ENCODE measurements around the gene SSBP3. TPM values are rescaled to one million over a fixed set of nuclear protein-coding genes. Genes with fewer than 3 reads are reported as not detected.

Gene SSBP3
- total and polyA plus RNA-seq, 4 donors = 7.7 to 24.7 (median 17.3) TPM

DNA sequence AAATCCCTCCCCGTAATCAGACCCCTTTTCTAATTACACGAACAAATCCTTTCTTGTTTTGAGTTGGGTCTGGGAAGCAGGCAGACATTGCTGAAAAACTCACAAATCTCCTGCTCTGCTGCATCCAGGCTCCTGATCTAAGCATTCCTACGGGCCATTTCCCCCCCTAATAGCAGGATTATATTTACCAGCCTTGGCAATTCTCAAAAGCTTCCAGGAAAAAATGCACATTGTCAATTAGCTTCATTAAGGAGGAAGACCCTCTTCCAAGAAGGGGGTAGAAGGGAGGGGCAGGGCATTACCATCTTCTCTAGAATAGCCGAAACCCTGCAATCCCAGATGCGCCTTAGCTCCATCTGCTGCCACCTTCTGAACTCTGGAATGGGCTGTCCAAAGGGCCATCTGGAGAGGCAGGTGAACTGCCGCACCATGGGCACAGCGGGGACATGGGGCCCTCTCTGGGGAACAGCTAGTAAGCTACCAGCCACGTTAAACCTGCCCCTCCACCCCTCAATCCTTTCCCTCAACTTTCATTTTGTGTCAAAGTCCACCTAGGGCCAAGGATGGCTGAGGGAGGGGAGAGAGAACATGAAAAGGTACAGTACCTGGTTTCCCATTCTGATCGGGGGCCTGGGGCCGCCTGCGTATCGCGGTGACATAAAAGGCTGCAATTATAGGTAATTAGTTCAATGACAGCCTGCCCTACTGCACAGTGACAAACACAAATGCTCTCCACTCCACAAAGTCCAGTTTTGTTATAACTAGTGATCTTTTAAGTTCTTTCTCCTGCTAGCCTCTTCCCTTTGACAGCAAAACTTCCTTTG lies 149.5 kb downstream of the SSBP3 start:
- no peak for DNase-seq (ENCODE audit: low spot score)
- no peaks in the 10 kb centered on the region for H3K27me3 ChIP-seq (ENCODE audit: control insufficient read depth in 4 of 4, insufficient read depth in 4 of 4, low read length in 3 of 4)
- WGBS = 87% methylated on average over 13 of the region's 13 CpGs
- no peaks in the 10 kb centered on the region for H3K9me3 ChIP-seq (ENCODE audit: control insufficient read depth in 4 of 4, low read length in 3 of 4)
- H3K4me1 ChIP-seq (ENCODE audit: control insufficient read depth in 4 of 4, insufficient read depth in 4 of 4, low read length in 3 of 4) = no peaks in the 10 kb centered on the region
- no peak overlapping the region for H3K4me3 ChIP-seq (ENCODE audit: low read depth in 1 of 3, low read length in 3 of 3)
- no peak overlapping the region for H3K27ac ChIP-seq (ENCODE audit: low read depth in 1 of 2, low read length in 2 of 2)
- TF ChIP-seq TAF1 (conservative IDR thresholded peaks at IDR 0.05) = no peak
- TF ChIP-seq JUND (IDR thresholded peaks at IDR 0.05) = no peak
- no peak for TF ChIP-seq GABPA (IDR thresholded peaks at IDR 0.05 in 1 of 2, conservative IDR thresholded peaks at IDR 0.05 in 1 of 2)
- no peak for TF ChIP-seq HNF4A (conservative IDR thresholded peaks at IDR 0.05)
- TF ChIP-seq, protein P1, sequence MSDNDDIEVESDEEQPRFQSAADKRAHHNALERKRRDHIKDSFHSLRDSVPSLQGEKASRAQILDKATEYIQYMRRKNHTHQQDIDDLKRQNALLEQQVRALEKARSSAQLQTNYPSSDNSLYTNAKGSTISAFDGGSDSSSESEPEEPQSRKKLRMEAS (IDR thresholded peaks at IDR 0.05) = no peak
- no peak for TF ChIP-seq RXRA (IDR thresholded peaks at IDR 0.05)
- TF ChIP-seq FOXA2 (IDR thresholded peaks at IDR 0.05) = no peak
- TF ChIP-seq, protein P2, sequence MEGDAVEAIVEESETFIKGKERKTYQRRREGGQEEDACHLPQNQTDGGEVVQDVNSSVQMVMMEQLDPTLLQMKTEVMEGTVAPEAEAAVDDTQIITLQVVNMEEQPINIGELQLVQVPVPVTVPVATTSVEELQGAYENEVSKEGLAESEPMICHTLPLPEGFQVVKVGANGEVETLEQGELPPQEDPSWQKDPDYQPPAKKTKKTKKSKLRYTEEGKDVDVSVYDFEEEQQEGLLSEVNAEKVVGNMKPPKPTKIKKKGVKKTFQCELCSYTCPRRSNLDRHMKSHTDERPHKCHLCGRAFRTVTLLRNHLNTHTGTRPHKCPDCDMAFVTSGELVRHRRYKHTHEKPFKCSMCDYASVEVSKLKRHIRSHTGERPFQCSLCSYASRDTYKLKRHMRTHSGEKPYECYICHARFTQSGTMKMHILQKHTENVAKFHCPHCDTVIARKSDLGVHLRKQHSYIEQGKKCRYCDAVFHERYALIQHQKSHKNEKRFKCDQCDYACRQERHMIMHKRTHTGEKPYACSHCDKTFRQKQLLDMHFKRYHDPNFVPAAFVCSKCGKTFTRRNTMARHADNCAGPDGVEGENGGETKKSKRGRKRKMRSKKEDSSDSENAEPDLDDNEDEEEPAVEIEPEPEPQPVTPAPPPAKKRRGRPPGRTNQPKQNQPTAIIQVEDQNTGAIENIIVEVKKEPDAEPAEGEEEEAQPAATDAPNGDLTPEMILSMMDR (IDR thresholded peaks at IDR 0.05; ENCODE audit: low read depth, low read length, missing input control) = no peak
- no peak for TF ChIP-seq FOXA1 (IDR thresholded peaks at IDR 0.05)
- TF ChIP-seq, protein P3, sequence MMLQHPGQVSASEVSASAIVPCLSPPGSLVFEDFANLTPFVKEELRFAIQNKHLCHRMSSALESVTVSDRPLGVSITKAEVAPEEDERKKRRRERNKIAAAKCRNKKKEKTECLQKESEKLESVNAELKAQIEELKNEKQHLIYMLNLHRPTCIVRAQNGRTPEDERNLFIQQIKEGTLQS (IDR thresholded peaks at IDR 0.05) = no peak
- TF ChIP-seq HNF4G (IDR thresholded peaks at IDR 0.05) = no peak
- no peak for TF ChIP-seq NR2F2 (IDR thresholded peaks at IDR 0.05)
- TF ChIP-seq RAD21 (IDR thresholded peaks at IDR 0.05) = no peak
- H3K9ac ChIP-seq (ENCODE audit: low read depth in 1 of 2, low read length in 2 of 2) = no peak overlapping the region
- peaks cover 0 to 3% (median under 1%) of the 10 kb centered on the region in 4 donors for H3K36me3 ChIP-seq (ENCODE audit: control insufficient read depth in 4 of 4, insufficient read depth in 3 of 4, low read depth in 1 of 4, low read length in 3 of 4)

DNA sequence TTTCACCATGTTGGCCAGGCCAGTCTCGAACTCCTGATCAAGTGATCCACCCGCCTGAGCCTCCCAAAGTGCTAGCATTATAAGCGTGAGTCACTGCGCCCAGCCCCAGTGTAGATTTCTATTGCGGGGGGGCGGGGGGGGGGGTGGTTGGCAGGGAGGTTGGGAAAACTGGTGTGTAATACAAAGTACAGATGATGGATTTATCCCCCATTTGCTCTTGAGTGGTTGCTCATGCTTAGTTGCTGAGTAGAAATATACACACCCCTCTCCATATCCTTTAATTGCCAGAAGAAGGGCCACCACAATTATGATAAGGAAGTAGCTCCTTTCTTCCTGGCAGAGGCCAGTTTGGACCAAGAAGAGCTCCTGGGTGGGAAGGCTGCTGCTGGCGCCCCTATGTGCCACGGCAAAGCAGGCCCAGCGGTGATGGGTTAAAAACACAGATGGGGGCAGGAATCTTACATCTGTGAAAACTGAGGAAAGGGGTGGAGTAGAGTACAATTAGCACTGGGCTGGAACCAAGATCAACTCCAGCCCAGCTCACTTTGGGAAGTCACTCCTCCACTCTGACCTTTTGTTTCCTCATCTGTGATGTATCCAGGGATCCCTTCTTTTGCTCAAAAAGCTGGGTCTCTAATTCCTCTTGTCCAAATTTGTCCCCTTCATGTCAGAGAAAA lies 151.0 kb downstream of the SSBP3 start:
- TF ChIP-seq, protein P4, sequence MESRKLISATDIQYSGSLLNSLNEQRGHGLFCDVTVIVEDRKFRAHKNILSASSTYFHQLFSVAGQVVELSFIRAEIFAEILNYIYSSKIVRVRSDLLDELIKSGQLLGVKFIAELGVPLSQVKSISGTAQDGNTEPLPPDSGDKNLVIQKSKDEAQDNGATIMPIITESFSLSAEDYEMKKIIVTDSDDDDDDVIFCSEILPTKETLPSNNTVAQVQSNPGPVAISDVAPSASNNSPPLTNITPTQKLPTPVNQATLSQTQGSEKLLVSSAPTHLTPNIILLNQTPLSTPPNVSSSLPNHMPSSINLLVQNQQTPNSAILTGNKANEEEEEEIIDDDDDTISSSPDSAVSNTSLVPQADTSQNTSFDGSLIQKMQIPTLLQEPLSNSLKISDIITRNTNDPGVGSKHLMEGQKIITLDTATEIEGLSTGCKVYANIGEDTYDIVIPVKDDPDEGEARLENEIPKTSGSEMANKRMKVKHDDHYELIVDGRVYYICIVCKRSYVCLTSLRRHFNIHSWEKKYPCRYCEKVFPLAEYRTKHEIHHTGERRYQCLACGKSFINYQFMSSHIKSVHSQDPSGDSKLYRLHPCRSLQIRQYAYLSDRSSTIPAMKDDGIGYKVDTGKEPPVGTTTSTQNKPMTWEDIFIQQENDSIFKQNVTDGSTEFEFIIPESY (IDR thresholded peaks at IDR 0.05) = no peak
- TF ChIP-seq JUND (IDR thresholded peaks at IDR 0.05) (no peak), HNF4G (IDR thresholded peaks at IDR 0.05) (no peak), NR2F2 (IDR thresholded peaks at IDR 0.05) (no peak), RAD21 (IDR thresholded peaks at IDR 0.05) (no peak), FOXA1 (IDR thresholded peaks at IDR 0.05) (no peak), FOXA2 (IDR thresholded peaks at IDR 0.05) (no peak), TAF1 (conservative IDR thresholded peaks at IDR 0.05) (no peak), RXRA (IDR thresholded peaks at IDR 0.05) (no peak), HNF4A (conservative IDR thresholded peaks at IDR 0.05) (no peak), GABPA (IDR thresholded peaks at IDR 0.05 in 1 of 2, conservative IDR thresholded peaks at IDR 0.05 in 1 of 2) (no peak), YY1 (IDR thresholded peaks at IDR 0.05) (no peak), EGR1 (IDR thresholded peaks at IDR 0.05; ENCODE audit: low read depth in 2 of 2) (no peak), SP1 (IDR thresholded peaks at IDR 0.05) (no peak)
- TF ChIP-seq, protein P2 (IDR thresholded peaks at IDR 0.05; ENCODE audit: low read depth, low read length, missing input control) = no peak
- TF ChIP-seq, protein P3 (IDR thresholded peaks at IDR 0.05) = no peak
- TF ChIP-seq, protein P1 (IDR thresholded peaks at IDR 0.05) = no peak
- TF ChIP-seq, protein P5, sequence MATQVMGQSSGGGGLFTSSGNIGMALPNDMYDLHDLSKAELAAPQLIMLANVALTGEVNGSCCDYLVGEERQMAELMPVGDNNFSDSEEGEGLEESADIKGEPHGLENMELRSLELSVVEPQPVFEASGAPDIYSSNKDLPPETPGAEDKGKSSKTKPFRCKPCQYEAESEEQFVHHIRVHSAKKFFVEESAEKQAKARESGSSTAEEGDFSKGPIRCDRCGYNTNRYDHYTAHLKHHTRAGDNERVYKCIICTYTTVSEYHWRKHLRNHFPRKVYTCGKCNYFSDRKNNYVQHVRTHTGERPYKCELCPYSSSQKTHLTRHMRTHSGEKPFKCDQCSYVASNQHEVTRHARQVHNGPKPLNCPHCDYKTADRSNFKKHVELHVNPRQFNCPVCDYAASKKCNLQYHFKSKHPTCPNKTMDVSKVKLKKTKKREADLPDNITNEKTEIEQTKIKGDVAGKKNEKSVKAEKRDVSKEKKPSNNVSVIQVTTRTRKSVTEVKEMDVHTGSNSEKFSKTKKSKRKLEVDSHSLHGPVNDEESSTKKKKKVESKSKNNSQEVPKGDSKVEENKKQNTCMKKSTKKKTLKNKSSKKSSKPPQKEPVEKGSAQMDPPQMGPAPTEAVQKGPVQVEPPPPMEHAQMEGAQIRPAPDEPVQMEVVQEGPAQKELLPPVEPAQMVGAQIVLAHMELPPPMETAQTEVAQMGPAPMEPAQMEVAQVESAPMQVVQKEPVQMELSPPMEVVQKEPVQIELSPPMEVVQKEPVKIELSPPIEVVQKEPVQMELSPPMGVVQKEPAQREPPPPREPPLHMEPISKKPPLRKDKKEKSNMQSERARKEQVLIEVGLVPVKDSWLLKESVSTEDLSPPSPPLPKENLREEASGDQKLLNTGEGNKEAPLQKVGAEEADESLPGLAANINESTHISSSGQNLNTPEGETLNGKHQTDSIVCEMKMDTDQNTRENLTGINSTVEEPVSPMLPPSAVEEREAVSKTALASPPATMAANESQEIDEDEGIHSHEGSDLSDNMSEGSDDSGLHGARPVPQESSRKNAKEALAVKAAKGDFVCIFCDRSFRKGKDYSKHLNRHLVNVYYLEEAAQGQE (IDR thresholded peaks at IDR 0.05) = no peak
- Histone ChIP-seq H3K9me3 (ENCODE audit: control insufficient read depth in 4 of 4, low read length in 3 of 4) (no peaks in the 10 kb centered on the region), H3K36me3 (ENCODE audit: control insufficient read depth in 4 of 4, insufficient read depth in 3 of 4, low read depth in 1 of 4, low read length in 3 of 4) (peaks cover 0 to 16% (median 3%) of the 10 kb centered on the region in 4 donors), H3K9ac (ENCODE audit: low read depth in 1 of 2, low read length in 2 of 2) (no peak overlapping the region), H3K27ac (ENCODE audit: low read depth in 1 of 2, low read length in 2 of 2) (no peak overlapping the region), H3K4me1 (ENCODE audit: control insufficient read depth in 4 of 4, insufficient read depth in 4 of 4, low read length in 3 of 4) (no peaks in the 10 kb centered on the region), H3K4me3 (ENCODE audit: low read depth in 1 of 3, low read length in 3 of 3) (no peak overlapping the region), H3K27me3 (ENCODE audit: control insufficient read depth in 4 of 4, insufficient read depth in 4 of 4, low read length in 3 of 4) (no peaks in the 10 kb centered on the region)
- 92% methylated on average over 9 of the region's 9 CpGs for WGBS
- DNase-seq (ENCODE audit: low spot score) = no peak

All from liver (tissue), 9 donors.